K562 (cell line): Measurements from ENCODE around the gene SAE1. TPM values are rescaled to one million over a fixed set of nuclear protein-coding genes. Genes with fewer than 3 reads are reported as not detected.

Experiments
- CHD7 ChIP-seq: fragments of 200-600 bp; sonication (generic); IDR thresholded peaks from one replicate; pipeline ENCODE4 v1.6.1; 2012; ENCODE audit warnings: mild to moderate bottlenecking, low read depth, low read length, inconsistent platforms
- KLF10 ChIP-seq: fragments of 250-450 bp; sonication (Bioruptor Pico); IDR thresholded peaks from 2 replicates; pipeline ENCODE4 v1.6.1; 2021; ENCODE audit warnings: matching md5 sums
- REST ChIP-seq, 2 experiments: fragments of 450-650 bp; formaldehyde crosslinking in 1 of 2; IDR thresholded peaks; 2 replicates each; pipeline versions ENCODE4 v1.4.0 to v1.6.1; 2014 to 2020; ENCODE audit warnings: mild to moderate bottlenecking in 2 of 2, borderline replicate concordance in 1 of 2, low read depth in 1 of 2
- ZNF324 ChIP-seq: fragments of 250-450 bp; sonication (Bioruptor Pico); IDR thresholded peaks from 2 replicates; pipeline ENCODE4 v1.4.0; 2020; ENCODE audit warnings: mild to moderate bottlenecking
- polyA plus RNA-seq, 8 experiments: library from polyadenylated mRNA; depleted of rRNA in 4 of 8; stranded (reverse) in 5 of 8; unstranded in 3 of 8; fragments of >200 nt; fragmentation: Nextera tagmentation in 2 of 8; fragmentation: Illumina TruSeq in 1 of 8; extraction: Ambion mirVana in 2 of 8; extraction: Trizol in 1 of 8; gene quantifications; 2 replicates each; pipeline versions ENCODE4 v1.2.1 to v1.2.3, GENCODE V29; 2011 to 2014; ENCODE audit warnings: inconsistent platforms in 1 of 8, missing spikeins in 1 of 8
- total RNA-seq, 7 experiments: library from RNA; depleted of rRNA in 6 of 7; stranded (reverse); fragments of >200 nt in 6 of 7; fragmentation: Illumina TruSeq in 2 of 7; extraction: Trizol in 2 of 7; gene quantifications; 2 replicates each; pipeline versions ENCODE4 v1.2.1 to v1.2.3, GENCODE V29; 2011 to 2021; ENCODE audit warnings: low replicate concordance in 1 of 7
- TF ChIP-seq, protein P1 (sequence below), 2 experiments: fragments of 450-650 bp in 1 of 2; sonication (generic) in 1 of 2; formaldehyde crosslinking in 1 of 2; IDR thresholded peaks in 1 of 2; conservative IDR thresholded peaks in 1 of 2; 2 replicates each; pipeline versions ENCODE4 v1.6.1 to v1.8.1; 2016 to 2023; ENCODE audit warnings: mild to moderate bottlenecking in 2 of 2, moderate library complexity in 2 of 2, inconsistent platforms in 1 of 2, missing genetic modification reagents in 1 of 2

SAE1 gene
- total and polyA plus RNA-seq, 9 of the 15 experiments (the other 6 are each of a cell fraction or from before 2014, with no cell fraction given) = 82.8 to 299 (median 217) TPM

DNA sequence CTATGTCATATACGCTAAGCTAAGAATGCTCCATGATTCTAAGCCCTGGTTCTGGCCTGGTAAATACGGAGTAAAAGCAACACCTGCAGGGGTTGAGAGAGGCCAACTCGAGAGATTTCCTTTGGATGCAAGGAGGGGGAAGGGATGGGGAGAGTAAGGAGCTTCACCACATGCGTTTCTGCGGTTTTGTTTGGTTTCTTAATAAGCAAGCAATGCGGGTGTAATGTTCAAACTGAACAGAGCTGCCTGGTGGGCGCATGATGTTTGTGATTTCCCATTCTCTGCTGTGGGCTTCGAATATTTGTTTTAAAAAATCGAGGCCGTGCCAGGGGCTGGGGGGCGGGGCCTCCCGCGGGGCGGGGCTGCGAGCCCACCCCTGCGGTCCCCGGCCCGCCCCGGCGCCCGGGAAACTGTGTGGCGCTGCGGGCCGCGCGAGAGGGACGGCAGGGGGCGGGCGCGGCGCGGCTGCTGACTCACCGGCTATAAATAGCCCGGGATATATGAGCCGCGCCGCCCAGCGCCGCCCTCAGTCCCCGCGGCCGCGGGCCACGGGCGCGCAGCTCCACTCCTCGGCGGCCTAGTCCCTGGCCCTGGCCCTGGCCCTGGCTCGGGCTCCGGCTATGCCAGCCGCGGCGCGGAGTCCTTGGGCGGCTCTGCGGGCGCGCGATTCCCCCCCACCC is 95.3 kb downstream of the SAE1 start (continued):
- TF ChIP-seq, protein P1, sequence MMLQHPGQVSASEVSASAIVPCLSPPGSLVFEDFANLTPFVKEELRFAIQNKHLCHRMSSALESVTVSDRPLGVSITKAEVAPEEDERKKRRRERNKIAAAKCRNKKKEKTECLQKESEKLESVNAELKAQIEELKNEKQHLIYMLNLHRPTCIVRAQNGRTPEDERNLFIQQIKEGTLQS (IDR thresholded peaks at IDR 0.05) = peak; percentile 50
- TF ChIP-seq, protein P1 (CRISPR knock-in tag; conservative IDR thresholded peaks at IDR 0.05) = peak; percentile 87; the same call in 1 of the 2 replicates
- TF ChIP-seq ZNF324 (CRISPR knock-in tag) (no peak), KLF10 (no peak), CHD7 (no peak), REST (IDR thresholded peaks at IDR 0.05; ENCODE audit: borderline replicate concordance) (no peak), REST (CRISPR knock-in tag; IDR thresholded peaks at IDR 0.05; ENCODE audit: low read depth) (no peak)
